GM19023 (cell line): Measurements from ENCODE around the gene PREX1.

Experiments
- ATAC-seq: cut with Tn5 transposase; IDR thresholded peaks from one replicate; pipeline ENCODE4 v1.9.1; 2021; ENCODE audit warnings: mild to moderate bottlenecking, moderate library complexity; ENCODE audit not compliant: unreplicated experiment

PREX1 gene

DNA sequence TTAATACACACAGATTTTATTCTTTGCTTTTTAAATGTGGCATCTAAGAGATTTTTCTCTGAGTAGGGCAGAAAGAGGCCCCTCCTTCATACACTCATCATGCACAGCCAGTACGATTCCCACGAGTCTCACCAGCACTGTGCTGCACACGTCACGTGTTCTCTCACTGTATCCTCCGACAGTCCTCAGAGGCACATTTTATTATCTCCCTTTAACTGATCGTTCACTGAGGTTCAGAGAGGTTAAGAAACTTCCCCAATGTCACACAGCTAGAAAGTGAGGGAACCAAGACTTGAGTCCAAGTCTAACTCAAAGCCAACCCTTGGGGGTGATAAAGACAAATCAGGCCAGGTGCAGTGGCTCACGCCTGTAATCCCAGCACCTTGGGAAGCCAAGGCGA is 142.5 kb downstream of the PREX1 start:
- ATAC-seq: no peak

DNA sequence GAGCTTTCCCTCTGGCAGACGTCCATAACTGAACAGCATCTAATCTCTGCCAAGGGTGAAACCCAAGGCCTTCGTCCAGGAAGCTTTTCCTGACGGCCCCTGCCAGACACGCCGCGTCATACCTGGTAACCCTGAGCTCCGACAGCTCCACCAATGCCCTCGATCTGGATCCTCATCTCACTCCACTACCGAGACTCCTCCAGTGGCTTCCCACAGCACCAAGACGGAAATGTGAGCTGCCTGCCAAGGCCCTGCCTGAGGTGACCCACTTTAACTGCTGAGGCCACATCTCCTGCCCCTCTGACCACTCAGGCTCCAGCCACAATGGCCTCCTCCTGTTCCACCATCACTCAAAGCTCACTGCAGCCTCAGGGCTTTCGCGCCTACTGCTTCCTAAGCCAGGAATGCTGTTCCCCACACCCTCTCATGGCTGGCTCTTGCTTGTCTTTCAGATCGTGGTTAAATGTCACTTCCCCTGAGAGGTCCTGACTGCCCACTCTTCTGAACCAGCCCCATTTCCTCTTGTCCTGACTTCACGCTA is 143.2 kb downstream of the PREX1 start:
- ATAC-seq: no peak

DNA sequence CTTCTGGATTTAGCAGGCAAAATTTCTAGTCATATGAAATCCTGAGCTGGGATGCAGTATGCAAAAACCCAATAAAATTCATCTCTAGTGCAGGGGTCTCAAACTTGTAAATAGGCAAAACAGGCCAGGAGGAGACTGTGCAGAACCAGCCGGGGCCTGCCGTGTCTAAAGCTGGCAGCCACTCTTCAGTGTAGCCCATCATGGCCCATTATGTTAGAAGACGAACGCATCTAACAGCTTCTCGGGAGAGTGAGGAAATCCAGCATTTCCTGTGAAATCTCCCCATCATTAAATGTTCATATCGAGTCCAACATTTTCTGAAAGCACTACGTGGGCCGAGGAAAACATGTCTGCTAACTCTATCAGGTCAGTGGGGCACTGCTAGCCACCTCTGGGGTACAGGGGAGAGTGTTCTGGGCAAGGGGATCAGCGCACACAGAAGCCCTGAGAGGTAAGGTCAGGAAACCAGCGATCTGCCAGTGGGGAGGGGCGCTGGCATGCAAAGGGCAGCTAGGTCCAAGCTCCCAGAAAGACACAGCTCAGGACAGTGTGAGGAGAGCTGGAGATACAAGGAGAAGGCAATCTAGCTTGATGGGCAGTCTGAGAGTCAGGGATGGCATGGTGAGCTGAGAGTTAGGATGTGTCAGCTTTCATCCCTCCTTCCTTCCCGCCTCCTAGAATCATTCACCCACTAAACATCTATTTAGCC is 144.2 kb downstream of the PREX1 start:
- ATAC-seq: no peak

DNA sequence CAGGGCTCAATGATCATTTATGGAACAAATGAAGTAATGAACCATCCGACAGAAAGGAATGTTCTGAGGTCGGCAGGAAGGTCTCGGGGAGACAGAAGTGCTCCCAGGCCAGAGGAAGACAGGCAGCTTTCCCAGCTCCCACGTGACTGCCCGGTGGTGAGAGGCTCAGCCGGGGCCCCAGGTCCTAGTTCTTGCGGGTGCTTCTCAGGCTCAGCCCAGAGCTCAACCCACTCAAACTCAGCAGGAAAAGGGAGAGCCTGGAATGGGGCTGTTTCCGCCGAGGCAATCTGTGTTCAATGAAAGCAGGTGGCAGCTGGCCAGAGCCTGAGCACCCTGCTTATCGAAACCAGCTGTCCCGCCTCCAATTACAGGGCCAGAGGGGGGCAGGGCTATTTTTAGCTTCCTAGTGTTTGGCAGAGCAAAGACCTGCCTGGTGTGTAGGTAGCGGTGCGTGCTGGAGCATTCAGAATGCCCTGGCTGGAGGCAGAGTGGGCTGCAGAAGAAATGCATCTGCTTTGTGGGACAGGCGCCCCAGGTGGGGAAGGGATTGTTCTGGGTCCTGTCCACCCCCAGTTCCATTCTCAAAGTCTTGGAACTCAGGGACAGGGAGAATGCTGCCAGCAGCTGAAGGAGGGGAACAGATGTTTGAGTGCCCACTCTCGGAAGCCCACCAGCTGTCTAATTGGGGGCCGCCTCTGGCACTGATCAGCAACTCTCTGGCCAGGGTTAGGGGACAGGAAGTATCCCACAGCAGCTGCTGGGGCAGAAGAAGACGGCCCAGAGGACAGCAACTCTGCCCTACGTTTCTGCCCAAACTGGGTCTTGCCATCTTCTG is 145.1 kb downstream of the PREX1 start:
- no peak for ATAC-seq

DNA sequence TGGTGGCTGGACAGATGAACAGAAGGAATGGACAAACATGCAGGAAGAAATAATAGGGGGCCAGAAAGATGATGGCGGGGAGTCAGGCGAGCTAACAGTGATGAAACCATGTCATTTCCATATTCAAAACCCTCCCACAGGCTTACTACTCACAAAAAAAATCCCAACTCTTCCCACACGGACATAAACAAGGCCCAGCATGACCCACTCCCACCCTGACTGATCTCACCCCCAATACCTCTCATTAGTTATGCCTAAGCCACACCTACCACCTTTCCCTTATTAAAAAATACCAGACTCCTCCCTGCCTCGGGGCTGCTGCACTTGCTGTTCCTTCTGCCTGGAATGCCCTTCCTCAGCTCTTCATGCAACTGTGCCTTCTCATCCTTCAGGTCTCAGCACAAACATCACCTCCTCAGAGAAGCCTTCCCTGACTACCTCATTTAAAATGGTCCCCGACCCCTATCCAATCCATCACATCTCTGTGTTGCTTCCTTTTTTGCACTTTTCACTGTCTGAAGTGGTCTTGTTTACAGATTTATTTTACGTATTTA is 145.8 kb downstream of the PREX1 start:
- no peak for ATAC-seq

DNA sequence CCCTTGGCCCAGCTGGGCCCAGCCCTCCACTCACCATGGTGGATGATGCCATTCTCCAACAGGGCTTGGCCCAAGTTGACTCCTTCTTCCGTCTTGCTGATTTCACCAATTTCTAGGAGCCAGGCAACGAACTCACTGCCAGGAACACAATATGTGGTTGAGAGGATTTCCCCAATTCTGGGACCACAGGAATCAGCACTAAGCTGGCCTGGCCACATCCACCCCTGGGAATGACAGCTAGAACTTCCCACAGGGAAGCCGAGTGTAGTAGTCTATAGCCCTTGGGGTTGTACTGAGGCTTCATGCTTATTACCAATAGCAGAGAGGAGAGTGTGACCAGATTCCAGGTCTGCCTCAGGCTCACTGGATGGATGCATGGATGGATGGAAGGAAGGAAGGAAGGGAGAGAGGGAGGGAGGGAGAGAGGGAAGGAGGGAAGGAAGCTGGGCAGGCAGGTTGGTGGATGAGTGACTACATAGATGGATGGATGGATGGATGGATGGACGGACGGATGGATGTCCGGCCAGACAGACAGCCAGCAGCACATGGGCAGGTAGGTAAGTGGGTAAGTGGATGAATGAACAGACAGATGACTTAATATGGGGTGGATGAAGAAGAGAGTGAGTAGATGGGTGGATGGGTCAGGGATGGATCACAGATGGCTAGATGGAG is 146.5 kb downstream of the PREX1 start:
- no peak for ATAC-seq

DNA sequence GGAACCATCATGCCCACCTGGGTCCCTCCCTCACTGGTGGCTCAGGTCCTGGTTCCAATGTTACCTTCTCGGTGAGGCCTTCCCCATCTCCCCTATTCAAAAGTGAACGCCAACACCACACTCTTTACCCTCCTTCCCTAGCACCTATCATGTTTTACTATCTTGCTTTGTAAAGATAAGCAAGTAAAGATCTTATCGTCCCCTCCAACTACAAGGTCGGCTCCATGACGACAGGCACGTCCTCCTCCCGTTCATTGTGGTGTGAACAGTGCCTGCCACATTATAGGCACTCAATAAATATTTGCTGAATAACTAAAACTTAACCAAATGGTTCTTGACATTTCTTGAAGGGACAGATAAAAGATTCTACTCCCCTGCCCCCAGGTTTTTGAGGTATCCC is 147.1 kb downstream of the PREX1 start:
- no peak for ATAC-seq

DNA sequence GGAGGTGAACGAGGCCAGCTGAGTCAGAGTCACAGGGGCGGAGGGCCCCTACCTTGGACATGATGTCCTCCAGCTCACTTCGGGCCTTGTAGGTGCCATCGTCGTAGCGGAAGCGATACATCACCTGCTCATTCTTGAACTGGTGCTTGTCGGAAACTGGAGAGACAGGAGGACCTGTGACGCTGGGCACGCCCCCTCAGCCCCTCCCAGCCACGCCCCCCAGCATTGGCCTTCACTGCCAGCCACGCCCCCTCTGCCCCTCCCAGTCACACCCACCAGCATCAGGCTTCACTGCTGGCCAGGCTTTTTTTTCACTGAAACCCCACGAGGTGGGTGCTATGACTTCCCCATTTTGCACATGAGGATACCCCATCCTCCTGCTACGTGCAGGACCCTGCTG is 148.2 kb downstream of the PREX1 start:
- ATAC-seq: no peak

DNA sequence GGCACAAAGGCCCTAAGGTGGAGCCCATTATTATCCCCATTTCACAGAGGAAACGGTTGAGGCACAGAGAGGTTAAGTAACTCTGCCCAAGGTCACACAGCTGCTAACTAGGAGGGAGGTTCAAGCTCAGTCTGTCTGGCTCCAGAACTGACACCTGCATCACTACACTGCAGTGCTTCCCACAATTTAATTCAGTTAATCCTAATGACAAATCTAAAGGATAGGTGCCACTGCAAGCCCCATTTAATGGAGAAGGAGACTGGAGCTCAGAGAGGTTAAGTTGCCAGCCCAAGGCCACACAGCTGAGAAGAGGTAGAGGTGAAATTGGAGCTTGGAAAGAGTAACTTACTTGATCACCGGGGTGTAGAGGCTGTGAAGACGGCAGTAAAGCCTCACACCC is 148.8 kb downstream of the PREX1 start:
- ATAC-seq: no peak

DNA sequence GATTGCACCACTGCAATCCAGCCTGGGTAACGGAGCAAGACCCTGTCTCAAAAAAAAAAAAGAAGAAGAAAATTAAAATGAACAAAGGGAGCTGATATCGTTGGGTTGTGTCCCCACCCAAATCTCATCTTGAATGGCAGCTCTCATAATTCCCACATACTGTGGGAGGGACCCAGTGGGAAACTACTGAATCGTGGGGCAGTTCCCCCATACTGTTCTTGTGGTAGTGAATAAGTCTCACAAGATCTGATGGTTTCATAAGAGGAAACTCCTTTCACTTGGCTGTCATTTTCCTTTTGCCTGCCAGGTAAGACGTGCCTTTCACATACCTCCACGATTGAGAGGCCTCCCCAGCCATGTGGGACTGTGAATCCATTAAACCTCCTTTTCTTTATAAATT is 149.4 kb downstream of the PREX1 start:
- ATAC-seq: no peak

DNA sequence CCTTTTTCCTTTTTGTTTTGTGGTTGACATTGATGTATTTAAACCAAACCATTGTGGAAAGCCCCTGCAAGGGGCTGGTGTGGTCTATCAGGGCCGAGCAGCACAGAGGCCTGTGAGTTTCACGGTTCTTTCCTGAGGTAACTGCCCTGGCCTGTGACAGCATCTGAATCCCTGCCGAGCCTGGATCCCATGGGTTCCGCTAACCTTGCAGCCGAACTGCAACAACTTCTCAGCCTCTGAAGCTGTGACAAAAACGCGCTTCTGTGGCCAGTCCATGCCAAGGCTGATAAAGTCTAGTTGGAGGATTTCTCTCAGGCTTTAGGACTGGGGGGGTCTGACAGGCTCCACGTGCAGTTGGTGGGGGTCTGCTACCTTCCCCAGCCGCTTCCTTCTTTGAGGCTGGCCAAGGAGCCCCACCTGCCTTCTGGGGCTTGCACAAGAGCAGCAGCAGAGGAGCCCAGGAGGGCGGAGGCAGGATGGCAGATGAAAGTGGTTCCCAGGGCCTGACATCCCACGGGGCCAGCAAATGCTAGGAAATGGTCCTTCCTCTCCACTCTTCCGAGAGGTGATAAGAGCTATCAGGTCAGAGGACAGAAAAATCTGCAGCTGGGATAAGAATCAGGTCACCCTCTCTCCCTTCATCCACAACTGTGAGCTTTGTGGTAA is 150.9 kb downstream of the PREX1 start:
- ATAC-seq: no peak

DNA sequence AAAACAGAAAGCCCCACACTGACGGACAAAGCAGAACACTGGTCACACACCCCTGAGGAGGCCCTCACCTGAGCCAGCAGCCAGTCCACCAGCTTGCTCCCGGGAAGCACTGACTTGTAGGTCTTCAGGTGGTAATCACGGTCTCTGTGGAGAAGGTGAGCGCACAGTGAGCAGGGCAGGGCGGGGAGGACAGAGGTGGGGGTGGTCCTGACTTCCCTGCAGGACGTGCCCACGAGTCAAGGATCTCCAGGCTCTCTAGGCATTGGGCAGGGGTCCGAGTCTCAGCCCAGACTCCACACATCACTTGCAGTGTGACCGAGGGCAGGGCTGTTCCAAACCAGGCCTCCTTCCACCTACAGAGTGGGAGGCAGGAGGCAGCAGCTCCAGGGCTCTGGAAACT is 151.7 kb downstream of the PREX1 start:
- no peak for ATAC-seq

DNA sequence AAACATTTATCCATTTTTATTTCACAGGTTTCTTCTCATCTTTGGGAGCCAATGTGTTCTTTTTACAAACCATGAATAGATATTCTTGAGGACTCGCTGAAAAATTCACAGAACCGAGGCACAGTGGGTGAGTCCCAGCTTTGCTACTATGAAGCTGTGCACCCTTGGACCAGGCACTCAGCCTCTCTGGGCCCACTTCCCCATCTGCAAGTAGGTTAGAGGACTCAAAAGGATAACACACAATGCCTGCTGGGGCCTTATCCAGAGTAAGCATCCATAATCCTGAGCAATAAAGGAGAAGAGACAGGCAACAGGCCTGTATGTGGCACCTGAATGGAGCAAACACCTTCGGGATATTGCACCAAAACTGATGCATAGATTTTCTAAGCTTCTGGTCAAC is 153.3 kb downstream of the PREX1 start:
- no peak for ATAC-seq

DNA sequence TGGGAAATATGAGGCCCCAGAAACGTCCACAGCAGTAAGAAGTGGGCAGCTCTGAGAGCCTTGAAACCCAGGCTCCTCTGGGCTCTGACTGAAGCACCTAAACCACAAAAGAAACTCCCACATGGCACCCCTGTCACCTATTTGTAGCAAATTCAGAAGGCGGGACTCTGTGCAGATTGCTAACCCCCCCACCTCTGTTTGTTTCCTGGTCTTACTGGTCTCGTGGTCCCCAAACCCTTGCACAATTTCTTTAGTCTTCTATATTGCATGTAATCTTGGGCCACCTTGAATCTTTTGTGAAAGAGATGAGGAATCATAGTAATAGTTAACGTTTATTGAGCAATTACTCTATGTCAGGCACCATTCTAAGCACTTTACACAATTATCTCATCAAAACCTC is 154.3 kb downstream of the PREX1 start:
- no peak for ATAC-seq

DNA sequence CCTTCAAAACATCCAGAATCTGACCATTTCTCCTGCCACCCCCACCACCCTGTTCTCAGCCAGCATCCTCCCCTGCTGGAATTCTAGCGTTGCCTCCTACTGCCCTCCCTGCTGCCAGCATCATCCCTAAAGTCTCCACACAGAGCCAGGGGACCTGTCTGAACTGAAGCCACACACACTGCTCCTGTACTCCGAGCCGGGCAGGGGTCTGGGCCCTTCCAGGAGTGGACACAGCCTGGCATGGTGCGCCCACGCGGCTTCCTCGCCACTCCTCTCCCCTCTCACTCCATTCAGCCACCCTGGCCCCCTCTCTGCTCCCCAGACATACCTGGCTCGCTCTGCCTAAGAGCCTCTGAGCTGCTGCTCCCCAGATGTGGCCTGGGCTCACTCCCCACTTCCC is 155.5 kb downstream of the PREX1 start:
- ATAC-seq: no peak

DNA sequence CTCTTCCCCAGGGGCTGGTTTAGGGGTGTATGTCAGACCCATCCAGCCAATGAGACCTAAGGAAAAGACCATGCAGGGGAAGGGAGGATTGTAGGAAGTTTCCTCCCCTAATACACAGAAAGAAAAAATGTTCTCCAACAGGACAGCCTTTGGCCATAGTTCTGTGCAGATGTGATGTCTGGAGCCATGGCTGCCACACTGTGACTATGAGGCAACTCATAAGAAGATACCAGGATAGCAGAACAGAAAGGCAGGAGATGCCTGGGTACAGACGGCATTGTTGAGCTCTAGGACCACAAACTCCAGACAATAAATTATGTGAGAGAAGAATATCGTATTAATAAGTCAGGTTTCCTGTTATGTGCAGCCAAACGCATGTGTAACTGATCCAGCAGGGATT is 156.7 kb downstream of the PREX1 start:
- ATAC-seq: no peak

DNA sequence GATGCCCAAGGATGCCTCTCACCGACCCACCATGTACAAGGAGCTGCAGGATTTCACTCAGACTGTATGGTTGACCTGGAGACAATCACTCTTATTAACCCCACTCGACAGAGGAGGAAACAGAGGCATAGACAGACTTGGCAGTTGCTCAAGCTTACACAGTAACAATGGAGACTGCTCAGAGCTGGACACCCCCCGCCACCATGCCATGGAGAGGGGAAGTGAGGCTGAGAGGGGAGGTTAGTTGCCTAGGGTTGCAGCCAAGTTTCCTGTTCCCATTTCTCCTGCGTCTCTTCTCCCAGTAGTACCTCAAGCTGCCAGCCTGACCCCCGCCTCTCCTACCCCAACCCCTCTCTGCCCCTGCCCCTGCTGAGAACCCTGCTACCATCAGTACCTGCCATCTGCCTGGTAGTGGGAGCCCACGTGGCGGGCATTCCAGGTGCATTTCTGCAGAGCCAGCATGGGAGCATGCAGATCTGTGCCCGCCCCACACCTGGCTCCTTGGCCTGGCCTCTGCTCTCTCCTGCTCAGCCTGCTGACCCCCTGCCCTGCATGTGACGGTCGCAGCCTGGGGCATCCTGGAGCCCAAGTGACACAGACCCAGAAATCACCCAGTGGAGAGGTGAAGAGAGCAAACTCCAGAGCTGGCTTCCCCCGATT is 157.7 kb downstream of the PREX1 start:
- no peak for ATAC-seq

DNA sequence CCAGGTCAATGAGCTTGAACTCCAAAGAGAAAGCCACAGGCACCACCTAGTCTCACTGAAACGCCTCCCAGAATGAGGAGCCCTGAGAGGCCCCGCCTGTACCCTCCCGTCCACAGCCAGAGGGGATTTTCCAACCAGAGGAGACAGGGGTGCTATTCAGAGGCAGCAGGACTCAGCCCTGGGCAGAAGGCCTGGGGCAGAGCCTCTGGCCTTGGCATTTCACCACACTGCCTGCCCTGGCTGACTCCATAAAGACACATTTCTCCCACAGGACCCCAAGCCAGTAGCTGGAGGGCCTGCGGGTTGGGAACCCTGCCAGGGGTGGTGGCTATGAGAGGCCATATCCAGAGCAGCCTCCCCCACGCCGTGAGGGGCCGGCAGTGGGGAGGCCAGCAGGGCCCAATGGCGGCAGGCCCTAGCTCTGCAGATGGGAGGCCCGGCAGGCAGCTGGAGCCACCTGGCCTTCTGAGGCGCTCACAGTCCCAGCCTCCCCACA is 159.3 kb downstream of the PREX1 start:
- ATAC-seq: no peak

DNA sequence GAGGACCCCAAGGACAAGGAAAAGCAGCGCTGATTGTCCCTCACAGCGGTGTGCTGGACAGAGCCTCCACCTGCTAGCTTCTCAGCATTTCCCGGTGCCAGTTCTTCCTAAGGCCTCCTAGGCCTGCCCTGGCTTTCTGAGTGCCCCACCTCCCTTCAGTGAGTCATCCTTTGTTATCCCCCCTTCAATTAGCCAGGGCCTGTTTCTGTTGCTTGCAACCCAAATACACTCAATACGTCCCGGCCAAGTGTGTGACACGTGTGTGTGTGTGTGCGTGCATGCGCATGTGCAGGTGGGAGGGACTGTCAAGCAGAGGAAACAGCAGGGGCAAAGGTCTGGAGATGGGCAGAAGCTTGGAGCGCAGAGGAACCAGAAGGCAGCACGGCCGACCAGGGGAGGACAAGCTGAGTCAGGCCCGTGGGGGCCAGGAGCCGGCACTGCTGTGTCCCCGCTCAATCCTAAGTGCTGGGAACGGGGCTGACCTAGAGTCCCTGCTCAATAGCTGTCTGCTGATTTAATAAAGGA is 159.8 kb downstream of the PREX1 start:
- ATAC-seq: no peak

DNA sequence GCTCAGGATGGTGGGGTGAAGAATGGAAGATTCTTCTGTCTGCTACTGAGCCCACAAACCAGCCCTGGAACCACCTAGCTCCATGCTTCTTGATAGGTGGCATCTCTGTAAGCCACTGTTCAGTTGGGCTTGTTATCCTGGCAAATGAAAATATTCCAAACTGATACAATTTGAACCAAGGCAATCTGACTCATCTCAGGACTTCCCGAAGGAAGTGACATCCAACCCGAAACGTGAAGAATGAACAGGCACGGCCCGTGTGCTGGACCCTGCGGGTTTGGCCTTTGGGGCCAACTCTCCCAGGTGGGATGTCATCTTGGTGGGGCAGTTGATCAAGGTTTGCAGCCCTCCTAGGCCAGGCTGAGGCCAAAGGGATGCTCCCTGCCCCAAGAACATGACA is 160.3 kb downstream of the PREX1 start:
- ATAC-seq: no peak
